Urothelium cell line (cell line): ENCODE data around the gene UBE2U.

Experiments used
- DNase-seq: peaks from one replicate; pipeline ENCODE4 v3.0.0; 2011; ENCODE audit warnings: low spot score, mixed read lengths
- FAIRE-seq: peaks from 2 replicates; lab custom pipeline; 2011; peaks lifted over from hg19 to GRCh38; lab: Jason Lieb, UNC

UBE2U gene, protein sequence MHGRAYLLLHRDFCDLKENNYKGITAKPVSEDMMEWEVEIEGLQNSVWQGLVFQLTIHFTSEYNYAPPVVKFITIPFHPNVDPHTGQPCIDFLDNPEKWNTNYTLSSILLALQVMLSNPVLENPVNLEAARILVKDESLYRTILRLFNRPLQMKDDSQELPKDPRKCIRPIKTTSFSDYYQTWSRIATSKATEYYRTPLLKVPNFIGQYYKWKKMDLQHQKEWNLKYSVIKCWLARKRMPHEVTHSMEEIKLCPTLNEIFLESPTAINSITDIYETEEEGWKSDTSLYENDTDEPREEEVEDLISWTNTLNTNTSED

GRCh38 chr1:64203420-64203819, at the start of gene UBE2U:
Gene UBE2U, plus strand, starts transcription at chr1:64203623. Its CDS starts 428 bp downstream, at chr1:64204051.
- FAIRE-seq (no peak), DNase-seq (no peak)

DNA sequence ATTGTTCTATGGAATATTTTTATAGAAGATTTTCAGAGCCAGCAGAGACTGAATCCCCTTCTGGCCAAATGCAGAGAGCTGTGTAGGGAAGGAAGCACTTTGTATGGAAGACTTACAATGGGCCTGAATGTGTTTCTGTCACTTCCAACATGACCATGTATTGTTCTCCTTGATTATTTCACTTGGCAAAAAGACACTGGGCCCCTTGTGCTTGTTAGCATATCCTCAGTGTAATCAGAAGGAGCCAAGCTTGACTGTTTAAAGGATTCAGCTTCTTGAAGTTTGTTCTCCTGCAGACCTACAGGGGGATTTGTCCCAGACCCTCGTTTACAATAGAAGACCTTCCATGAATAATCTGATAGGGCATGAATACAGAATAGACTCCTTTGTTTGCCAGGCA, 48.1 kb upstream of the UBE2U start:
- FAIRE-seq, result no peak
- DNase-seq, result no peak

- FAIRE-seq, result no peak
- no peak for DNase-seq
These were observed 42.0 kb upstream of the UBE2U start for GRCh38 chr1:64161357-64161941.

GRCh38 chr1:64162151-64162550, 41.3 kb upstream of the UBE2U start:
- no peak for FAIRE-seq
- DNase-seq, result no peak

GRCh38 chr1:64162804-64163203, 40.6 kb upstream of the UBE2U start:
- DNase-seq, result no peak
- FAIRE-seq, result no peak

DNA sequence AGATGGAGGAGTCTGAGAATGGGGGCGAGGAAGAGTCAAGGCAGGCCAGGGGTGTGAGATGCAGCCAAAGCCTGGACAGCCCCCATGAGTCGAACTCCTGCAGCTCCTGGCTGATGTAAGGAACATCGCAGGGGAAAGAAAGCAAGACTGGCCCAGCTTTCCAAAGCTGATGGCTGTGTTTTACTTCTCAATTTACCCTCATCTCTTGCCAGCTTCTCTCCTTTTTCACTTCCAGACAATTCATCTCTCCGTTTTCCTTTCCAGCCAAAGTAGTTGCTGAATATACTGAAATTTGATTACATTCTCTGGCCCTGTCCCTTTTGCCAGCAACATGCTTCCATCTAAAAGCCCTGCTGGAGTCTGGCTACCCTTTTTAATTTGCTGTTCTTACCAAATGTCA, 40.0 kb upstream of the UBE2U start:
- DNase-seq (no peak), FAIRE-seq (no peak)

GRCh38 chr1:64163970-64164369, 39.5 kb upstream of the UBE2U start:
- DNase-seq, result peak; percentile 27
- FAIRE-seq, result no peak

GRCh38 chr1:64166629-64167028, 36.8 kb upstream of the UBE2U start:
- no peak for FAIRE-seq
- DNase-seq, result no peak

DNA sequence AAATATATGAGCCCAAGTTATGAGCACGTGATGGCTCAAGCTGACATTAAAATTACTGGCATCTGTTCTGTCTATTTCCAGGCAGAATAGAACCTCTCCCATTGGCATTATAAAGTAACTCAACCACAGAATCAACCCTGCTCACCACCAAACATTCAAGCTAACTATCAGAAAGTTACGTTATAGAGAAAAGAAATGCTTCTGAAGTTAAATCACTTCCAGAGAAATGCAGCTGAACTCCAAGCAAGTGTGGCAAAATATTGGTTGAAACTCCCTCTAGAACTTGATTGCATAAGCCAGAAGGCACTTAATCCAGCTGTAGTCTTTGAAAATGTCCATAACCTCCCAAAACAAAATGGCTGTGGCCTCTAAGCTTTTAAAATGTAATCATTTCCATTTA, 36.2 kb upstream of the UBE2U start:
- FAIRE-seq (no peak), DNase-seq (no peak)

GRCh38 chr1:64171246-64171645, 32.2 kb upstream of the UBE2U start:
- FAIRE-seq (no peak), DNase-seq (no peak)

DNA sequence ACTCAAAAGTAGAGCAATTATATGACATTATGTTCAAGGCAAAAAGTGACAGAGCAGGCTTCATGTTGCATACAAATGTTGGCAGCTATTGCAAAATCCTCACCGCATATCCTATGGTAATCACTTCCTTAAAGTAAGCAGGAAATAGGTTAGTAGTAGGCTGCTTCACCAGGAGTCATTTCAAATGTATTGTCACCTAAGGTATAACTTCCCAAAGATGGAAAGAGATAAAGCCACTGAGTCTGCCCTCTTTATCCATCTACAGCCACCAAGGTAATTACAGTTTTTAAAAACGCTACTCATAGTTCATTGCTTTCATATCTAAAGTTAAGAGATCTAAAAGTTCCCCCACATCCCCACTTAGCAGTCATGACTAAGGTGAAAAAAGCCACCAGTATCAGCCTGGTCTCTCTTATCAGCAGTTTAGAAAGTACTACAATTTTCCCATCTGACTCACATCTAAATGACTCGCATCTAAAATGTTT, 31.6 kb upstream of the UBE2U start:
- FAIRE-seq (no peak), DNase-seq (no peak)

GRCh38 chr1:64172458-64172983, 30.9 kb upstream of the UBE2U start:
- no peak for DNase-seq
- no peak for FAIRE-seq

DNA sequence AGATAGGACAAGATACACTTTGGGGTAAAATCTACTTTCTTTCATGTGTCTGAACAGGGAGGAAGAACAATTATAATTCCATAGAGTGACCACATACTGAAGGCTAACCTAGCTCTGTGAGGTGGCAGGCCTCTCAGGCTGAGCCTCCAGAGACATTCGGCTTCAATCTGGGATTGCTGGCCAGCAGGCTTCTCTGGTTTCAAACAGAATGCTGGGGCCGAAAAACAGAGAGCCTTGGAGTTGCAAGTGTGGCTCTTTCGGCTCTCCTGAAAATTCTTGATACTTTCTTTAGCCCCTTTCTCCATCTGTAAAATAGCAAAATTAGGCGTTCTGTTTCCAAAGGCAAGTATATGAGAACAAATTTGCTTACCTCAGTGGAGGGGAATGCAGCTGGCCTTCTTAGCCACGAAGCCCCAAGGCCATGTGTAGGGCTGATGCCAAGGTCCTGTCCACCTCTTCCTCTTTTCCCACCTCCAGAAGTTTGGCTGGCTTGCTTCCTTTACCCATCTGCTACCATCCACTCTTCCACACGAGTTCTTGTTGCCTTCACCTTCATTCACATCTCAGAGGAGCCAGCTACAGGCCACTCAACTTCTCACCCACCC, 30.0 kb upstream of the UBE2U start:
- DNase-seq, result no peak
- FAIRE-seq, result no peak

DNA sequence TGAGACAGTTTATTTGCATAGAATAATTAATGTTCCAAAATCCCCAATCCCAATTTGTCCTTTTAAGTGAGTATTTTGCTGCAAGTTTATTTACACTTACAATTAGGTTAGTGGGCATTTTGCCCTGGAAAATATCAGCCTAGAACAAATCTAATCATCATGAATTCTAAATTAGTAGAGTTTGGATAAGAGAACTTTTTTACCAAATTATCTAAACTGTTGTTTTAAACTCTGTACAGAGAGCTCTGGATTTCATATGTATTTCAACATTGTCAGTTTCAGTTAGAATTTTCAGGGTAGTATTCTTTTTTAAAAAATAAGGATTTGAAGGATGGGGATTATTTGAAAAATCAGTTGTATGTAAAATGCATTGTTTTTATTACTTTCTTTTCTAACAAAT, 27.8 kb upstream of the UBE2U start:
- DNase-seq, result no peak
- FAIRE-seq, result no peak

DNA sequence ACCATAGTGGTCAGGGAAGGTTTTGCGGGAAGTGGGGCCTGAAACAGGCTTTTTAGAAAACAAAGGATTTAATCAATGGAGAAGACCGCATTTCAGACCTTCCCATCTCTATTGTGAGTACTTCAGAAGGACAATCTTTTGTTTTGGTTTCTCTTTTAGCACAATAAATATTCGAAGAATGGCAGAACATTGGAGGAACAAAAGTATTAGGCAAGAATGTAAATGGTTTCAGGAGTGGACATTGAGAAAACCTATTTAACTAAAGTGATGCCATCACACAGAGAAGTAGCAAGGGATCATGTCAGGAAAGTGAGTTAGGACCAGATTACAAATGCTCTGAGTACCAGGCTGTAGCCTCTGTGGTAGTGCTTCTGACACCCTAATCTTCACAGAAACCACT, 26.8 kb upstream of the UBE2U start:
- no peak for FAIRE-seq
- no peak for DNase-seq

- no peak for FAIRE-seq
- no peak for DNase-seq
These were observed 23.8 kb upstream of the UBE2U start for GRCh38 chr1:64179588-64179987.

GRCh38 chr1:64182207-64182606, 21.2 kb upstream of the UBE2U start:
- FAIRE-seq (no peak), DNase-seq (no peak)

DNA sequence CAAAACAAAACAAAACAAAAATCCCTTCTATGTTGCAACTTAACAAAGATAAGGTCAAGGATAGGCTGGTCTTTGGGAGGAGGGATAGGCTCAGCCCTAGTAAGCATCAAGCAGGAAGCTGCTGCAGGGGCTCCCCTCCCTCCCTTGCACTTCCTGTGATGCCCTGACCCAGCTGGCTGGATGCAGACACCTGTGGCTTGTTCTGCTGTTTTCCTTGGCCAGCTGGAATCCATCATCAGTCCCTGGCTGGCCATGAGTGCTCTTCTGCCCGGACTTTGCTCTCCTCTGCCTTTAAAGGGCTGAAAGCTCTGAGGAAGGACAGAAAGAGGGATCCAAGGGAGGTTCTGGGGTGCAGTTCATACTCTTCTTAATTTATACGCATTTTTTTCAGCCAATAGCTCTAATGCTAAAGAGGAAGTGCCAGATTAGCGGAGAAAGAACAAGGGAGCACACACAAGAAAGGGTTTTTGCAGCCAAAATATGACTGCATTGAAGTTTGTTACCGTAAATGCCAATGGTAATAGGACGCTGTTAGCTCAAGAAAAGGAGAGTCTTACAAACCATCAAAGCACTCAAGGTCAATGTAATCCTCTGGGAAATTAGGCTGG, 19.9 kb upstream of the UBE2U start:
- DNase-seq (no peak), FAIRE-seq (no peak)

- DNase-seq (no peak), FAIRE-seq (no peak)
These were observed 19.4 kb upstream of the UBE2U start for GRCh38 chr1:64184003-64184440.

GRCh38 chr1:64186138-64186897, 17.1 kb upstream of the UBE2U start:
- no peak for DNase-seq
- FAIRE-seq, result no peak

DNA sequence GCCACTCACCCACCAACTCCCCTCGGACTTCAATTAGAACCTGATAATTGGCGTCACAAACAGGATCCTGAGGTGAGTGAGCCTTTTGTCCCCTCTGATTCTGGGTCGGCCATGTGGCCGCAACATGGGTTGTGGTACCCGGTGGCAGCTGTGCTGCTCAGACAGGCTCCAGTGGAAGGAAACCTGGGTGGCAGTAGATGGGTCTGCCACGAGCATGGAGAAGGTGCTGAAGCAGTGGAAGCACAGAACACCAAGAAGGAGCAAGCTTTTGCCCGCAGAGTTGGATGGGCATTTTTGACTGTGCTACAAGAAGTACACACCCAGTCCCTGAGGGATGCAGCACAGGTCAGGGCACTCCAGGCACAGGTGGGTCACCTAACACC, 16.5 kb upstream of the UBE2U start:
- no peak for DNase-seq
- no peak for FAIRE-seq
